Measurements from ENCODE around the gene NAT8L.

NAT8L gene

GRCh38 chr4:2069161-2069971 lies 10.2 kb downstream of the NAT8L start:
- CTCF ChIA-PET, result no interaction called here
- POLR2A ChIA-PET, result interaction anchor here (0.6 kb wide), 1 partner anchor 92 kb away, joined by 3 read pairs; no protein-coding TSS in a partner anchor
- no peak for TF ChIP-seq CTCF (IDR thresholded peaks at IDR 0.05; ENCODE audit: control extremely low read depth, extremely low read depth, low read depth, missing control alignments)
- no peak for DNase-seq (ENCODE audit: extremely low spot score)

GRCh38 chr4:2069986-2070385 lies 10.9 kb downstream of the NAT8L start:
- ChIA-PET POLR2A (no interaction called here), CTCF (no interaction called here)
- TF ChIP-seq CTCF (IDR thresholded peaks at IDR 0.05; ENCODE audit: control extremely low read depth, extremely low read depth, low read depth, missing control alignments), result no peak
- no peak for DNase-seq (ENCODE audit: extremely low spot score)

- ChIA-PET CTCF (no interaction called here), POLR2A (no interaction called here)
- no peak for DNase-seq (ENCODE audit: extremely low spot score)
- no peak for TF ChIP-seq CTCF (IDR thresholded peaks at IDR 0.05; ENCODE audit: control extremely low read depth, extremely low read depth, low read depth, missing control alignments)
Measured at GRCh38 chr4:2070421-2071251, 11.5 kb downstream of the NAT8L start.

- POLR2A ChIA-PET, result no interaction called here
- no peak for DNase-seq (ENCODE audit: extremely low spot score)
- CTCF ChIA-PET, result no interaction called here
- no peak for TF ChIP-seq CTCF (IDR thresholded peaks at IDR 0.05; ENCODE audit: control extremely low read depth, extremely low read depth, low read depth, missing control alignments)
Measured at GRCh38 chr4:2071252-2071911, 12.3 kb downstream of the NAT8L start.

- ChIA-PET CTCF (no interaction called here), POLR2A (no interaction called here)
- no peak for DNase-seq (ENCODE audit: extremely low spot score)
- TF ChIP-seq CTCF (IDR thresholded peaks at IDR 0.05; ENCODE audit: control extremely low read depth, extremely low read depth, low read depth, missing control alignments), result no peak
Measured at GRCh38 chr4:2071912-2072867, 13.1 kb downstream of the NAT8L start.

Measured in GM10248 (cell line).